HuH-7 (cell line): ENCODE results near the gene MRPL17.

ENCODE experiments used
- DNase-seq: peaks from one replicate; pipeline ENCODE4 v3.0.0; 2011; ENCODE audit warnings: low spot score

The MRPL17 gene

GRCh38 chr11:6682591-6682935 lies 577 bp downstream of the MRPL17 start:
- DNase-seq, result no peak

DNA sequence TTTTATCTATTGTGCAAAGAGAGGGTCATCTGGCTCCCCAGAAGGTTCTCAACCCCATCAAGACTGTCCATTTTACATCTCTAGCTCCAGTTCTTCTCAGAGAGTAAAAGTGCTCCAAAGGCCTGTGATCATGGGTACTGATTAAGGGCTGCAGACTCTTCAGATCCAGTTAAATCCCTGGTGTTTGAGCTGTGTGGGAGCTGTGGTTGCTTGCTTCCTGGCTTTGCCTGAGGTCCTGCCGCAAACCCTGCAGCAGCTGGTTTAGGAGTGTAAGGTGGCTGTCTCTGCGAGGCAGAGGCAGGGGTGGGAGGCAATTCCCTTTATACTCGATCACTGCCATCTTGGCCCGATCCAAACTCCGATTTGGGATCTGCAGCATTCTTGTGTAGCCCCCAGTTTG lies 1.2 kb downstream of the MRPL17 start:
- DNase-seq, result no peak

GRCh38 chr11:6681505-6681904 lies 1.6 kb downstream of the MRPL17 start:
- no peak for DNase-seq

DNA sequence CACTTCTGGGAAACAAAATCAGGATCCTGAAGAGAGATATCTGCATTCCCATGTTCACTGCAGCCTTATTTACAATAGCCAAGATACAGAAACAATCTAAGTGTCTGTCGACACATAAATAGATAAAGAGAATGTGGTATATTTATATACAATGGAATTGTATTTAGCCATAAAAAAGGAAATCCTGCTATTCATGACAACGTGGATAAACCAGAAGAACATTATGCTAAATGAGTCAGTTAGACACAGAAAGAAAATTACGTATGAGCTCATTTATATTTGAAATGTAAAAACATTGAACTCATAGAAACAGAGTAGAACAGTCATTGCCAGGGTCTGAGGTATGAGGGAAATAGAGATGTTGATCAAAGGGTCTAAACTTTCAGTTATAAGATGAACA lies 6.1 kb downstream of the MRPL17 start:
- no peak for DNase-seq

- no peak for DNase-seq
These were observed 8.3 kb downstream of the MRPL17 start for GRCh38 chr11:6674862-6675261.

GRCh38 chr11:6674219-6674597 lies 8.9 kb downstream of the MRPL17 start:
- no peak for DNase-seq

GRCh38 chr11:6673523-6674218 lies 9.5 kb downstream of the MRPL17 start:
- no peak for DNase-seq

DNA sequence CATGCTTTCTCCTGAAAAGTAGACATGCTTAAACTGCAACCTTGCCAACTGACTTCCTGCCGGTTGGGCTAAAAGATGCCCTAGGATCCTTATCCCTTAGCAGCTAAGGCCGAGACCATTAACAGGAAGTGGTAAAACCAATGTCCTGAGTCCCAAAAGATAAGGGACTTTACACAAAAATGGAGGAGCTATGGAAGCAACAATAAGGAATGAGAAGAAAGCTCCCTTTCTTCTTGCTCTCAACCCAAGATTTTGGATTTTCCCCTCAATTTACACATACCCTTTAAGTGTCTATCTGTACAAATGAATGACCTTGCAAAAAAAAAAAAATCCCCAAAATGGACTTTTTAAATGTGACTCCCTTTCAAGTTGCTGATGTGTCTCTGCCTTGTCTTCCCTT lies 11.1 kb downstream of the MRPL17 start:
- no peak for DNase-seq

DNA sequence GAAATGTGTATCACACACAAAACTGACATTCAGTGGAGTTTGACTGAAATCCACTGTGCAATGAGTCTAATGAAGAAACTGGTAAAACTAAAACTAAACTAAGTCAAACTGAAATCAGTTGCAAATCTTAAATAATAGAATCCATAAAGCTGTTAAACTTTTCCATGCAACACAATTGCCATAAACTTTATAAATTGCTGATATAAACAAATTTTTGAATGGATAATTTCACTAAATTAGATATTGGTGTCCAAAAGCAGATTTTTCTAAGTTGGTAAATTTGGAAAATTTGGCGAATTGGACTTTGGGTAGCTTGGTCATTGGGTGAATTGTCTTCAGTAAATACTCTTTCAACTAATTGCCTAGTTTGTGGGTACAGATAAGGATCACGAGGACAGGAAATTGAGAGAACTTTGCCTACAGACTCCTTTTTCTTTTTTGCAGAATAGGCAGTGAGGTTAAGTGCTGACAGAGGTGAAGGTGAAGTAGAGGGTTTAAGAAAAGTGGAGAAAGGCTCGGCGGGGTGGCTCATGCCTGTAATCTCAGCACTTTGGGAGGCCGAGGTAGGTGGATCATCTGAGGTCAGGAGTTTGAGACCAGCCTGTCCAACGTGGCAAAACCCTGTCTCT lies 12.8 kb downstream of the MRPL17 start:
- no peak for DNase-seq

- DNase-seq, result no peak
These were observed 15.3 kb downstream of the MRPL17 start for GRCh38 chr11:6667733-6668374.

DNA sequence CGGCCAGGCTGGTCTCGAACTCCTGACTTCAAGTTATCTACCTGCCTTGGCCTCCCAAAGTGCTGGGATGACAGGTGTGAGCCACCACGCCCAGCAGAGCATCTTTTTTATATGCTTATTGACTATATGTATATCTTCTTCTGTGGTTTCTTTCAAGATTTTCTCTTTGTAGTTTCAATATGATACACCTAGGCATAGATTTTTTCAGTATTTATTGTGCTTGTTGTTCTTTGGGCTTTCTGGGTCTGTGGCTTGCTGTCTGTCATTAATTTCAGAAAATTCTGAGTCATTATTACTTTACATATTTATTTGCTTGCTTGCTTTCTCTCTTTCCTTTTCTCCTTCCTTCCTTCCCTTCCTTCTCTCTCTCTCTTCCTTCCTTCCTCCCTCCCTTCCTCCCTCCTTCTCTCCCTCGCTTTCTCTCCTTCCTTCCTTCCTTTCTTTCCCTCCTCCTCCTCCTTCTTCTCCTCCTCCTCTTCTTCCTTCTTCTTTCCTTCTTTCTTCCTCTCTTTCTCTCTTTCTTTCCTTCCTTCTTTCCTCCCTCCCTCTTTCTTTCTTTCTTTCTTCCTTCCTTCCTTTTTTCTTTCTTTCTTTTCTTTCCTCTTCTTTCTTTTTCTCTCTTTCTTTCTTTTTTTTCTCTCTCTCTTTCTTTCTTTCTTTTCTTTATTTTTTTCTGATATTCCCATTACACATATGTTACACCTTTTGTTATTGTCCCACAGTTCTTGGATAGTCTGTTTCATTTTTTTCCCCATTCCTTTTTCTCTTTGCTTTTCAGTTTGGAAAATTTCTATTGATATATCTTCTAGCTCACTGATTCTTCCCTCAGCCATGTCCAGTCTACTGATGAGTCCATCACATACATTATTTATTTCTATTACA lies 16.6 kb downstream of the MRPL17 start:
- DNase-seq, result no peak

- no peak for DNase-seq
These were observed 18.6 kb downstream of the MRPL17 start for GRCh38 chr11:6664551-6664950.

- DNase-seq, result no peak
These were observed 19.2 kb downstream of the MRPL17 start for GRCh38 chr11:6663794-6664469.

- no peak for DNase-seq
These were observed 22.4 kb downstream of the MRPL17 start for GRCh38 chr11:6660712-6661111.

GRCh38 chr11:6658647-6659046 lies 24.5 kb downstream of the MRPL17 start:
- DNase-seq, result no peak

- no peak for DNase-seq
These were observed 25.8 kb downstream of the MRPL17 start for GRCh38 chr11:6657346-6657745.

- no peak for DNase-seq
These were observed 26.2 kb downstream of the MRPL17 start for GRCh38 chr11:6656936-6657335.

GRCh38 chr11:6656584-6656915 lies 26.6 kb downstream of the MRPL17 start:
- no peak for DNase-seq

- no peak for DNase-seq
These were observed 27.2 kb downstream of the MRPL17 start, which contains the start of gene DCHS1 for GRCh38 chr11:6655790-6656583. Gene DCHS1, minus strand, starts transcription at chr11:6655809. Its CDS starts 14,196 bp downstream, at chr11:6641613.

- DNase-seq, result no peak
These were observed 27.9 kb downstream of the MRPL17 start for GRCh38 chr11:6655020-6655789.
